H9 (cell line): ENCODE measurements around the gene YIPF1. TPM values are rescaled to one million over a fixed set of nuclear protein-coding genes. Genes with fewer than 3 reads are reported as not detected.

Experiments used
- DNase-seq: peaks from one replicate; pipeline ENCODE4 v3.0.0-alpha.2; 2017
- H2AFZ ChIP-seq: one replicate; pipeline ENCODE4 v1.6.1; 2013; ENCODE audit warnings: mild to moderate bottlenecking, low read length, control low read depth, moderate library complexity
- H2AK5ac ChIP-seq: 2 replicates; pipeline ENCODE4 v1.6.1; 2013; ENCODE audit warnings: low read length, control low read depth, mixed read lengths; ENCODE audit not compliant: insufficient read length
- H2BK120ac ChIP-seq: one replicate; pipeline ENCODE4 v1.6.1; 2013; ENCODE audit warnings: low read depth, mild to moderate bottlenecking, low read length, control low read depth, inconsistent platforms; ENCODE audit not compliant: poor library complexity, severe bottlenecking
- H2BK12ac ChIP-seq: 2 replicates; pipeline ENCODE4 v1.6.1; 2013; ENCODE audit warnings: low read length, control low read depth, mixed read lengths, low read depth; ENCODE audit not compliant: insufficient read length
- H2BK15ac ChIP-seq: 2 replicates; pipeline ENCODE4 v1.6.1; 2013; ENCODE audit warnings: low read depth, low read length, control low read depth
- H2BK20ac ChIP-seq: one replicate; pipeline ENCODE4 v1.6.1; 2013; ENCODE audit warnings: low read depth, mild to moderate bottlenecking, low read length, control low read depth, inconsistent platforms; ENCODE audit not compliant: poor library complexity, severe bottlenecking
- H2BK5ac ChIP-seq: 2 replicates; pipeline ENCODE4 v1.6.1; 2013; ENCODE audit warnings: low read length, control low read depth, mixed read lengths; ENCODE audit not compliant: insufficient read length
- H3K14ac ChIP-seq: 2 replicates; pipeline ENCODE4 v1.6.1; 2013; ENCODE audit warnings: low read length, control low read depth; ENCODE audit not compliant: insufficient read depth
- H3K18ac ChIP-seq: 2 replicates; pipeline ENCODE4 v1.6.1; 2013; ENCODE audit warnings: low read depth, mild to moderate bottlenecking, mixed read lengths, low read length, control low read depth; ENCODE audit not compliant: insufficient read length
- H3K23ac ChIP-seq: 2 replicates; pipeline ENCODE4 v1.6.1; 2013; ENCODE audit warnings: low read length, control low read depth, mixed read lengths, low read depth; ENCODE audit not compliant: insufficient read length
- H3K23me2 ChIP-seq: 2 replicates; pipeline ENCODE4 v1.6.1; 2013; ENCODE audit warnings: low read depth, mild to moderate bottlenecking, mixed read lengths, low read length, control low read depth; ENCODE audit not compliant: insufficient read length, poor library complexity, severe bottlenecking
- H3K27ac ChIP-seq: 2 replicates; pipeline ENCODE4 v1.5.1; 2013; ENCODE audit warnings: low read length, control low read depth, mixed read lengths, low read depth; ENCODE audit not compliant: insufficient read length
- H3K27me3 ChIP-seq: 2 replicates; pipeline ENCODE4 v1.6.1; 2013; ENCODE audit warnings: low read length, control low read depth, inconsistent platforms; ENCODE audit not compliant: insufficient read depth
- H3K4ac ChIP-seq: 2 replicates; pipeline ENCODE4 v1.6.1; 2013; ENCODE audit warnings: low read depth, mild to moderate bottlenecking, control low read depth, inconsistent platforms, low read length, moderate library complexity
- H3K4me1 ChIP-seq: 2 replicates; pipeline ENCODE4 v1.6.1; 2013; ENCODE audit warnings: low read length, control low read depth, inconsistent platforms; ENCODE audit not compliant: insufficient read depth
- H3K4me2 ChIP-seq: 2 replicates; pipeline ENCODE4 v1.6.1; 2013; ENCODE audit warnings: low read length, control low read depth, mixed read lengths; ENCODE audit not compliant: insufficient read length, insufficient read depth
- H3K56ac ChIP-seq: 2 replicates; pipeline ENCODE4 v1.6.1; 2013; ENCODE audit warnings: low read depth, mild to moderate bottlenecking, mixed read lengths, low read length, control low read depth; ENCODE audit not compliant: insufficient read length
- H3K79me1 ChIP-seq: 2 replicates; pipeline ENCODE4 v1.6.1; 2013; ENCODE audit warnings: low read depth, mild to moderate bottlenecking, moderate library complexity, low read length, control low read depth, inconsistent platforms; ENCODE audit not compliant: insufficient read depth, poor library complexity, severe bottlenecking
- H3K79me2 ChIP-seq: 2 replicates; pipeline ENCODE4 v1.6.1; 2013; ENCODE audit warnings: low read length, control low read depth, inconsistent platforms; ENCODE audit not compliant: insufficient read depth
- H3K9ac ChIP-seq: 2 replicates; pipeline ENCODE4 v1.6.1; 2013; ENCODE audit warnings: low read length, control low read depth, mixed read lengths; ENCODE audit not compliant: insufficient read length; ENCODE audit errors: extremely low read depth
- H3K9me3 ChIP-seq: one replicate; pipeline ENCODE4 v1.6.1; 2013; ENCODE audit warnings: low read depth, low read length, inconsistent platforms; ENCODE audit not compliant: control insufficient read depth
- H3T11ph ChIP-seq: one replicate; pipeline ENCODE4 v1.6.1; 2013; ENCODE audit warnings: mild to moderate bottlenecking, low read length, control low read depth, inconsistent platforms
- H4K20me1 ChIP-seq: one replicate; pipeline ENCODE4 v1.6.1; 2013; ENCODE audit not compliant: control insufficient read depth, insufficient read length, insufficient read depth
- H4K5ac ChIP-seq: 2 replicates; pipeline ENCODE4 v1.6.1; 2013; ENCODE audit warnings: low read depth, mild to moderate bottlenecking, mixed read lengths, low read length, control low read depth; ENCODE audit not compliant: insufficient read length
- H4K8ac ChIP-seq: replicated peaks from 2 replicates; pipeline ENCODE4 v1.6.1; 2013; ENCODE audit warnings: low read length, control low read depth, mixed read lengths, low read depth; ENCODE audit not compliant: insufficient read length
- H4K91ac ChIP-seq: 2 replicates; pipeline ENCODE4 v1.6.1; 2013; ENCODE audit warnings: low read depth, mild to moderate bottlenecking, moderate library complexity, mixed read lengths, low read length, control low read depth; ENCODE audit not compliant: insufficient read length
- H3K27ac Mint-ChIP-seq, 3 experiments: 2 replicates in 2 of 3; 3 replicates in 1 of 3; pipeline ENCODE4 v1.8.0; 2020 to 2021; ENCODE audit warnings: mixed read lengths in 3 of 3, mild to moderate bottlenecking in 1 of 3, moderate library complexity in 1 of 3
- H3K27me3 Mint-ChIP-seq: 2 replicates; pipeline ENCODE4 v1.8.0; 2021; ENCODE audit warnings: low read depth, mild to moderate bottlenecking, moderate library complexity, mixed read lengths
- H3K36me3 Mint-ChIP-seq, 3 experiments: 2 replicates in 2 of 3; 3 replicates in 1 of 3; pipeline ENCODE4 v1.8.0; 2020 to 2021; ENCODE audit warnings: low read depth in 3 of 3, mixed read lengths in 3 of 3; ENCODE audit not compliant: insufficient read depth in 1 of 3
- H3K4me1 Mint-ChIP-seq, 2 experiments: 2 replicates each; pipeline ENCODE4 v1.8.0; 2020; ENCODE audit warnings: mixed read lengths in 2 of 2
- H3K4me3 Mint-ChIP-seq, 2 experiments: 2 replicates in 1 of 2; 3 replicates in 1 of 2; pipeline ENCODE4 v1.8.0; 2020 to 2021; ENCODE audit warnings: mild to moderate bottlenecking in 2 of 2, mixed read lengths in 2 of 2, moderate library complexity in 1 of 2
- H3K9me3 Mint-ChIP-seq, 2 experiments: 2 replicates in 1 of 2; 3 replicates in 1 of 2; pipeline ENCODE4 v1.8.0; 2020; ENCODE audit warnings: mild to moderate bottlenecking in 2 of 2, mixed read lengths in 2 of 2, moderate library complexity in 1 of 2
- CTCF ChIP-seq: fragments of 200-600 bp; sonication (generic); conservative IDR thresholded peaks from 3 replicates; pipeline ENCODE4 v1.8.0; 2021; ENCODE audit warnings: antibody characterized with exemption, mild to moderate bottlenecking
- WGBS: extraction: QIAGEN DNeasy Blood & Tissue Kit; methylation state at CpG from one replicate; pipeline ENCODE4 v1.1.7; 2013; ENCODE audit warnings: missing lambda C conversion rate, low lambda C conversion rate, mixed read lengths; ENCODE audit not compliant: insufficient read length; ENCODE audit errors: extremely low coverage; 5-methylcytosine and 5-hydroxymethylcytosine counted together
- total RNA-seq: library from RNA; stranded (reverse); gene quantifications from 2 replicates; pipeline ENCODE4 v1.2.1, GENCODE V29; 2021

YIPF1 gene
- total RNA-seq, 1 experiment from 2014 or later: 29.1 TPM

GRCh38 chr1:53896635-53897229 is 7.1 kb upstream of the YIPF1 start:
- peaks cover 10% of the 10 kb centered on the region for H3K27me3 Mint-ChIP-seq
- H2BK5ac ChIP-seq: no peak overlapping the region
- no peaks in the 10 kb centered on the region for H3K4me1 ChIP-seq
- no peak overlapping the region for H3K23ac ChIP-seq
- H2BK12ac ChIP-seq: no peak overlapping the region
- H3K36me3 Mint-ChIP-seq: no peaks in the 10 kb centered on the region
- no peak overlapping the region for H3K4me2 ChIP-seq
- H3K4me1 Mint-ChIP-seq: peaks cover 3 to 5% of the 10 kb centered on the region in 2 experiments
- no peaks in the 10 kb centered on the region for H3K79me1 ChIP-seq
- WGBS: no CpG with 5 or more reads among the region's 2 CpGs
- H3K27ac Mint-ChIP-seq: no peak overlapping the region
- no peaks in the 10 kb centered on the region for H3K23me2 ChIP-seq
- no peak overlapping the region for H2AFZ ChIP-seq
- no peak overlapping the region for H3K56ac ChIP-seq
- no peak overlapping the region for H3K4ac ChIP-seq
- H3K79me2 ChIP-seq: no peaks in the 10 kb centered on the region
- TF ChIP-seq CTCF: no peak
- H3K9ac ChIP-seq: no peak overlapping the region
- H2AK5ac ChIP-seq: no peak overlapping the region
- no peak for DNase-seq
- no peak overlapping the region for H3K4me3 Mint-ChIP-seq
- H4K20me1 ChIP-seq: no peaks in the 10 kb centered on the region
- no peak overlapping the region for H4K5ac ChIP-seq
- no peak overlapping the region for H3T11ph ChIP-seq
- no peak overlapping the region for H3K18ac ChIP-seq
- no peak overlapping the region for H2BK120ac ChIP-seq
- H2BK15ac ChIP-seq: no peak overlapping the region
- no peaks in the 10 kb centered on the region for H3K9me3 Mint-ChIP-seq
- H4K91ac ChIP-seq: no peak overlapping the region
- H3K9me3 ChIP-seq: no peaks in the 10 kb centered on the region
- H2BK20ac ChIP-seq: no peak overlapping the region
- H3K14ac ChIP-seq: no peak overlapping the region
- H3K27me3 ChIP-seq: no peaks in the 10 kb centered on the region
- no peak overlapping the region for H3K27ac ChIP-seq
- no peak overlapping the region for H4K8ac ChIP-seq
